ENCODE results near the gene GPR141. TPM values are rescaled to one million over a fixed set of nuclear protein-coding genes. Genes with fewer than 3 reads are reported as not detected.

Gene GPR141
- total RNA-seq, 1 donor from 2014 or later: not detected

- no peaks in the 10 kb centered on the region for H3K9me3 Mint-ChIP-seq (ENCODE audit: unreplicated experiment)
- H3K4me3 Mint-ChIP-seq (ENCODE audit: unreplicated experiment): no peak overlapping the region
- H3K36me3 Mint-ChIP-seq (ENCODE audit: unreplicated experiment): no peaks in the 10 kb centered on the region
- no peak for TF ChIP-seq CTCF (IDR thresholded peaks at IDR 0.05; ENCODE audit: partially characterized antibody, unreplicated experiment)
- no peaks in the 10 kb centered on the region for H3K4me1 Mint-ChIP-seq (ENCODE audit: low read depth, unreplicated experiment)
- H3K27ac Mint-ChIP-seq (ENCODE audit: unreplicated experiment): no peak overlapping the region
- H3K27me3 Mint-ChIP-seq (ENCODE audit: unreplicated experiment): no peaks in the 10 kb centered on the region
- DNase-seq: no peak
Observed at GRCh38 chr7:37713613-37714012, 30.0 kb downstream of the GPR141 start.

GRCh38 chr7:37714606-37715005 lies 31.0 kb downstream of the GPR141 start:
- Mint-ChIP-seq H3K4me1 (ENCODE audit: low read depth, unreplicated experiment) (no peaks in the 10 kb centered on the region), H3K36me3 (ENCODE audit: unreplicated experiment) (no peaks in the 10 kb centered on the region), H3K9me3 (ENCODE audit: unreplicated experiment) (peaks cover 2% of the 10 kb centered on the region), H3K27me3 (ENCODE audit: unreplicated experiment) (no peaks in the 10 kb centered on the region), H3K27ac (ENCODE audit: unreplicated experiment) (no peak overlapping the region), H3K4me3 (ENCODE audit: unreplicated experiment) (no peak overlapping the region)
- TF ChIP-seq CTCF (IDR thresholded peaks at IDR 0.05; ENCODE audit: partially characterized antibody, unreplicated experiment): no peak
- DNase-seq: no peak

DNA sequence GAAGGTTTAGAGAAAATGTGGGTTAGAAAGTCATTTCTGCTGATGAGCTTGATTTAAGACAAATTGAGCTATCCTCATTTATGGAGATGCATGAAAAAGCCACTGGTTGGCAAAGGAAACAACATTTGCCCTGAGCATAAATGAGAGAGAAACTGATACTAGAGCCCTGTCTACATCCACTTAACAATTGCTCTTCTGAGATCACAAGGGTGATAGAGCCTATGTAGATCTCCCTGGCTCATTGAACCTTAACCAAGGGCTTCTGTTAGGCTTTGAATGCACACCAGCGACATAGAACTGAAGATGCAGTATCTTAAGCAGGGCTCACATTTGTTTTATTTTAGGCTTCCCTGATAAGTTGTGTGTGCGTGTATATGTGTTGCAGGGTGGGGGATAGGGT lies 35.0 kb downstream of the GPR141 start:
- Mint-ChIP-seq H3K4me1 (ENCODE audit: low read depth, unreplicated experiment) (peaks cover 1% of the 10 kb centered on the region), H3K9me3 (ENCODE audit: unreplicated experiment) (peaks cover 2% of the 10 kb centered on the region), H3K27me3 (ENCODE audit: unreplicated experiment) (no peaks in the 10 kb centered on the region), H3K36me3 (ENCODE audit: unreplicated experiment) (no peaks in the 10 kb centered on the region), H3K27ac (ENCODE audit: unreplicated experiment) (no peak overlapping the region), H3K4me3 (ENCODE audit: unreplicated experiment) (no peak overlapping the region)
- no peak for TF ChIP-seq CTCF (IDR thresholded peaks at IDR 0.05; ENCODE audit: partially characterized antibody, unreplicated experiment)
- DNase-seq: no peak

GRCh38 chr7:37719077-37719476 lies 35.5 kb downstream of the GPR141 start:
- H3K9me3 Mint-ChIP-seq (ENCODE audit: unreplicated experiment): peaks cover 2% of the 10 kb centered on the region
- no peak for TF ChIP-seq CTCF (IDR thresholded peaks at IDR 0.05; ENCODE audit: partially characterized antibody, unreplicated experiment)
- H3K27ac Mint-ChIP-seq (ENCODE audit: unreplicated experiment): no peak overlapping the region
- no peak for DNase-seq
- H3K27me3 Mint-ChIP-seq (ENCODE audit: unreplicated experiment): no peaks in the 10 kb centered on the region
- H3K4me1 Mint-ChIP-seq (ENCODE audit: low read depth, unreplicated experiment): peaks cover 1% of the 10 kb centered on the region
- no peak overlapping the region for H3K4me3 Mint-ChIP-seq (ENCODE audit: unreplicated experiment)
- no peaks in the 10 kb centered on the region for H3K36me3 Mint-ChIP-seq (ENCODE audit: unreplicated experiment)

GRCh38 chr7:37724732-37725131 lies 41.2 kb downstream of the GPR141 start:
- TF ChIP-seq CTCF (IDR thresholded peaks at IDR 0.05; ENCODE audit: partially characterized antibody, unreplicated experiment): no peak
- H3K27ac Mint-ChIP-seq (ENCODE audit: unreplicated experiment): no peak overlapping the region

More at GRCh38 chr7:37724732-37725131, 41.2 kb downstream of the GPR141 start:
- H3K36me3 Mint-ChIP-seq (ENCODE audit: unreplicated experiment): no peaks in the 10 kb centered on the region
- H3K9me3 Mint-ChIP-seq (ENCODE audit: unreplicated experiment): no peaks in the 10 kb centered on the region
- peaks cover 5% of the 10 kb centered on the region for H3K4me1 Mint-ChIP-seq (ENCODE audit: low read depth, unreplicated experiment)
- H3K4me3 Mint-ChIP-seq (ENCODE audit: unreplicated experiment): no peak overlapping the region
- no peak for DNase-seq
- no peaks in the 10 kb centered on the region for H3K27me3 Mint-ChIP-seq (ENCODE audit: unreplicated experiment)
